HG03442 (cell line): Measurements from ENCODE around the gene MFAP3L.
"Not testable (repeated sequence)": the region's sequence is repeated elsewhere in the genome, so short reads cannot be mapped to it uniquely, and the experiment has no call there.

Experiments
- ATAC-seq: cut with Tn5 transposase; IDR thresholded peaks from one replicate; pipeline ENCODE4 v1.9.1; 2021; ENCODE audit warnings: mild to moderate bottlenecking, moderate library complexity; ENCODE audit not compliant: unreplicated experiment

Gene MFAP3L

DNA sequence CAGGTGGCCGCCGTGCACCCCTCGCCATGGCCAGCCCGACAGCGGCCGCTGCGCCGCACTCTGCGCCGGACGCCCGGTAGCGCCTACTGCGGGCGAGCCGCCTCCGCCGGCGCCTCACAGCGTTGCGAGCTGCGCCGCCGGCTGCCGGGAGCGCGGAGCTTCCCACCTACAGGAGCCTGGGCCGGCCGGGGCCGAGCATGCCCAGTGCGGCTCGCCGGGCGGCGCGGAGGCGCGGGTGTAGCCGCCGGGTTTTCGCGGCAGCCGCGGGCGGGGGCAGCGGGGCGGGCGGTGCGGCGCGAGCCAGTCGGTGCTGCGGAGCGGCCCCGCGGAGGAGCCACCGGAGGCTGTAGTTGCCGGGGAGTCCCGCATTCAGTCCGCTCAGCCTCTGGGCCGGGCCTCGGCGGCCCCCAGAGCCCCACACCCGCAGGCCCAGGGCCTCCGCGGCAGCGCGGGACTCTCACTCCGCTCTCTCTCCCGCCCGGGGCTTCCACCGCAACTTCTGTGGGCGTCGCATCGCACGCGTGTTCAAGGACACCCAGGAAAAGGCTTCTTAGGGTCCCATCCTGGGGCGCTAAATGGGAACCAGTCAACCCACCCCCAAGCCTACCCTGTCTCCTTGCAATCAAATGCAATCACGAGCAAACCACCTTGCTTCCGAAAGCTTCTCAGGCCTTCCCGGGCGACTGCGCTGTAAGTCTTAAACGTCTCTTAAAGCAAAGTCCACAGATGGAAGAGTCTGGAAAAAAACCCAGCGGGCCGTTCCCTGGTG is at the start of gene MFAP3L:
MFAP3L (minus strand) TSS at position 143 of the 769 bp plus-strand sequence. CDS start 20,518 bp downstream, outside the sequence.
- ATAC-seq: peak; percentile 81

DNA sequence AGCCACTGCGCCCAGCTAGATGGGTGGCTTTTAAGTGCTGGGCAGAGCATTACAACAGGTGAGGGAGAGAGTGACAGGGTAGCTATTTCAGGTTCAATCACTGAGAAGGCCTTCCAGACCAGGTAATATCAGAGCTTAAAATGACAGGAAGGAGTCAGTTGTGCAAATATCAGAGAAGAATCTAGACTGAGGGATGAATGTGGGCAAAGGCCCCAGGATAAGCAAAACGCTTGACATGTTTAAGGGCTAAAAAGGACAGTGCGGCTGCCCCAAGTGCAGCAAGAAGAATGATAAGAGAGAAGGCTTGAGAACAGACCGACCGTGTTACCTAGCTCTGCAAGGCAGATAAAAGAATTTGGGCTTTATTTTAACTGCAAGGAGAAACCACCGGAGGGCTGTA is 45.0 kb upstream of the MFAP3L start:
- no peak for ATAC-seq

DNA sequence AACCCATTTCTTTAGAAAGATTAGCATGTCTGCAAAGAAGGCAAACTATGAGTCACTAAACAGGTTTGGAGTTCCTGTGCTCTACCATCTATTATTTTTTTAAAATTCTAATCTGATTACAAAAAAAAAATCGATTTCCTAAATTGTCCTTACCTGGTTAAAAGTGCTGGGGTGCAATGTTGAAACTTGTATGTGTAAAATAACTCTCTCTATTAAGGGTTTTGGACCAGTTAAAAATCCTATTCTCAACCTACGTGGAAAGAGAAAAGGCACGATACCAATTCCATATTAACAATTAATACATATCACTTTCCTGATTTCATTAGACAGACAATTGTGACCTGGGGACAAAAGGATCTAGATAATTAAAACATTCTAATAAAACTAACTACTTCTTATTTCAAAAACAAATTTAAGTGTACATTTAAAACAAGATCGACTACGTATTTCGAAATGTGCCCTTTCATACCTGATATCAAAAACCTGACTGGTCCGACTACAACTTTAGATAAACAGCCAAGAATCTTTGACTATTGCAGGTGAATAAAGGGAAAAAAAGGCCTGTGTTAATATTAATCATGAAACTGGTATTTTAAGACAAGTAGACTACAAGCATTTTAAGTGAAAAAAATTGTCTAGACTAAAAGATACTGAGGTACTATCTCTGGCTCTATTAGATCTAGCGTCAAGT is 42.4 kb upstream of the MFAP3L start:
- no peak for ATAC-seq

DNA sequence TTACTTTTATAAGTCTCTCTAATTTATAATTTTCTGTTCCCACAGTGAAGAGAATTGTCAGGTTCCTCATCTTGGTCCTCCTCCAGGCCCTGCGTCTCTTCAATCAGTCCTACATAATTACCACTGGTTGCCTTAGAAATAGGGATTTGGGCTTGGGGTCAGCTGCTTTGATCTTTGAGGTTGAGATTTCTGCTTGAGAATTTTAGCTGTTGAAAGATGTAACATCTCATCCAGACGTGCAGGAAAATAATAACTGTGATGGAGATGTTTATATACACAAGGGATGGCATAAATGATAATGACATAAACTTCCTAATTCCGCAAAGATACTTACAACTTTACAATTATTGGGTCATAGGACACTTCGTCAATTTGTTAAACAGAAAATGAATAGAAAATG is 33.2 kb upstream of the MFAP3L start:
- no peak for ATAC-seq

DNA sequence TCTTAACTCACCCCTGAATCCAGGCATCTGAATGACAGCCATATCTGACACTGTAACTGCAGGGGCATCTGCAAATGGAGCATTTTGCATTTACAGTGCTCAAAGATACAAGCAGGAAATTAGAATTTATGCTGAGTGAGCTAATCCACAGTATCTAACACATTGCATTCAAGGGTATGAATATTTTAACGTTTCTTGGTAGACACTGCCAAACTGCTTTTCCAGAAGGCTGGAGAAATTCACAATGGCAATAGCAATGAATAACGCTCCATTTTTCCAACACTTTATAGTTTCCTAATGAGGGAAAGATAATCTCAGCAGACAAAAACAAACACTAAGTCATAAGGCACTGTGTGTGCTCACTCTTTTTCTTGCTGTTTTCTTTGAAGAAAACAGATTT is 32.6 kb upstream of the MFAP3L start:
- no peak for ATAC-seq

DNA sequence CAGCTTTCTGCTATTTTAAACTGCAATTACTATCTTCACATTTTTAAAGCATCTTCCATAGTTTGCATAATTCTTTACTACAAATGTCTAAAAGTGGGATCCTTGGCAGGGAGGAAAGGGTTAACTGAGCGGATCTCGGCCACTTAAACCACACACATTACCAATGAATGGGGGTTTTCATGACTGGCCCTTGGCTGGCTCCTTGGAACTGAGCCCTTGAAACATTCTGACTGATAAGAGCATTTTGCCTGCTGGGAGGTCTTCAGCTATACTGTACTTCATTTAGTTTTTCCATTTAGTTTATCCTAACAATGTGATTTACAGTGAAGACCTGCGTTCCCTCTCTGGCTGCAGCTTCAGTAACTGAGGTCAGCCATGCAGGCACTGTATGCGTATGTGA is 31.7 kb upstream of the MFAP3L start:
- no peak for ATAC-seq

DNA sequence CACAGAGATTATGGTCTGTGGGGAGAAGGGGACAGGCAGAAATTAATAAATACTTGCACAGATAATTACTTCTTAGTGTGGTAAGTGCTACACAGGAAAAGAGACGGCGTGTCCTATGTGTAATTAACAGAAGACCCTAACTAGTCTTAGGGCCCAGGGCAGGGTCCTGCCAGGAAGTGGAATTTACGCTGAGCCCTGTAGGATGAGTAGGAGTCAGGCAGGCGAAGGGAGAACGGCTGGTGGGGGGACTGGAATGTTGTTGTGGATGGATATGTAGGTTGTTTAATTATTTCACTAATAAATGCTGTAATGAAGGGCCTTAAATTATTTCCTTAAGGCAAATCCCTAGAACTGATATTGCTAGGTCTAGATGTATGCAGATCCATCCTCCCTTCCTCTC is 26.7 kb upstream of the MFAP3L start:
- ATAC-seq: no peak

DNA sequence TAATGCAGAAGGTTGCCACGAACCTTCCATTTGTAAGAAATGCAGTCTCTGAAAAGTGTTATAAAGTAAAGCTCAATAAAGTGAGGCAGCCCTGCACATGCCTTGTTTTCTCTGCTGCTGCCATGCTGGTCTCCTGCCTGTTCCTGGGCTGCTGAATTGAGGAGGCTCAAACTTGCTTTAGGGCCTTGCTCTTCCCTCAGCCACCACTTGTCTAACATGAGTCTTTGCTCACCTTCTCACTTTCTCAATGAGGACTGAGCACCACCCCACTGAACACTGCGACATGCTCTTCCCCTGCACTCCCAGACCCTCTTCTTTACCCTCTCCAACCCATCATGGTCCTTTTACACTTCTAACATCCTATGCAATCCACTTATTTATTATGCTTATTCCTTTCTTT is 25.2 kb upstream of the MFAP3L start:
- ATAC-seq: no peak

DNA sequence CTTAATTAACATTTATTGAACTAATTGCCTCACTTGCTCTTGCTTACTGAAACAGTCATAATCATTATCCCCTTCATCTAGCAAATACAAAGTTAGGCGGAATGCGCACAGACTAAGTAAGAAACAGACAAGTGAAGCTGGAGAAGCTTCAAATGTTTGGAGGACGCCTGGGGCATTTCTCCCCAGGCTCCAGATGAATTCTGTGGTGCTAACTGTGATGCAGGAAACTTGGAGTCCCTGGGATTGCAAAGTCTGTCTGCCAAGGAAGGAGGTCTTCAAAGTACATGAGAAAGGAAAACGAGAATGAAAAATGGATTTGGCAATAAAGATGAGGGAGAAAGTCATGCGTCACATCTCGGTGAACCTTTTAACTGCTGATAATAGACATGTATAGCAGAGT is 23.6 kb upstream of the MFAP3L start:
- no peak for ATAC-seq

DNA sequence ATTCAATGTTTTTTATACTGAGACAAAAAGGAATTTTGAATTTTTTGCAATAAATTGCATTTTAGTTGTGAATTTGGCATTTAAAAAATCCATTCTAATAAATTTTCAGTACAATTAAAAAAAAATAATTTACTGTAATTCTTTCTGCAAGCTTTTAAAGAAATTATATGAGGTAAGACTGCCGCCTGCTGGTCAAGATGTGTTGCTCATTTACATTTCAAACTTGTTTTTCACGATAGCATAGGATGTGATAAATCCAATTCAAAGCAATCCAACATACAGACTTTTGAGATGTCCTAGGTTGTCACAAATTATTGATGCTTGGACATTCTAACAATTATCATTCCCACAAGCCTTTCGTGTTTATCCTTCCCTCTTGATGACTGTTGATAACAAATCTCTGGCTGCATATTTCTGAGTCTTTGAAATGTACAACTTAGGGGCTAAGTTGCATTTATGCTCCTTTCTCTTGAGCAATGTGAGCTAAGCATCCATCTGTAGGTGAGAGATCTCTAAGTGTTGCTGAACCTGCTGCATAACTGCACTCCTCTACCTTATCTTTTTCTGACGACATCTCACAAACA is 21.7 kb upstream of the MFAP3L start:
- no peak for ATAC-seq

DNA sequence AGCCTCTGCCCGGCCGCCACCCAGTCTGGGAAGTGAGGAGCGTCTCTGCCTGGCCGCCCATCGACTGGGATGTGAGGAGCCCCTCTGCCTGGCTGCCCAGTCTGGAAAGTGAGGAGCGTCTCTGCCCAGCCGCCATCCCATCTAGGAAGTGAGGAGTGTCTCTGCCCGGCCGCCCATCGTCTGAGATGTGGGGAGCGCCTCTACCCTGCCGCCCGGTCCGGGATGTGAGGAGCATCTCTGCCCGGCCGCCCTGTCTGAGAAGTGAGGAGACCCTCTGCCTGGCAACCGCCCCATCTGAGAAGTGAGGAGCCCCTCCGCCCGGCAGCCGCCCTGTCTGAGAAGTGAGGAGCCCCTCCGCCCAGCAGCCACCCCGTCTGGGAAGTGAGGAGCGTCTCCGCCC is 20.0 kb upstream of the MFAP3L start:
- not testable (repeated sequence) for ATAC-seq

DNA sequence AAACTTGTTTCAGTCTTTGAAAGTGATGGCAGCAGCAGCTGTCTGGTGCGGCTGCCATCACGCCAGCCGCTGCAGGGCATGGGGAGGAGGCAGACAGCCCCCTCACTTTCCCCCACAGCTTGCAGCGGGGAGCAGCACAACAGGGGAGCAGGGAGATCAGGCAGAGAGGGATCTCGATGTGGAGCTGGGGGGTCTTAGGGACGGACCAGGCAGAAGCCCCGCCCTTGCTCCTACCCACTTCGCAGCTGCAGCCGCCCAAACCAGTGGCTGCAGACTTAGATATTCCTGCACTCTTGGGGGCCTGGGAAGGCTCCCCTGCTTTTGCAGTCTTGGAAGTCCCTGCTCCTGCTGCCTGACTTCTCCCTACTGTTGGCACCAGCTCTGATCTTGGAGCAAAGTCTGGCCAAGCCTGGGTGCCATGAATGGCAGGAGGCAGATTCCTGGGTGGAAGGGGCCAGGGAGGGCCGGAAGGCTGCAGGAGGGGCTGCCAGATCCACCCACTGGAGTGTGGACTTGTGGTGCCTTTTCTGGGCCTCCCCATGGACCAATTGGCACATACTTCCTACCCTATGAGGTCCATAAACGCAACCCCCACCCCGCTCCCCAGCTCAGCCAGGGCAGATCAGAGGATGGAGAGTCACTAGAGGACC is 14.0 kb upstream of the MFAP3L start:
- no peak for ATAC-seq

DNA sequence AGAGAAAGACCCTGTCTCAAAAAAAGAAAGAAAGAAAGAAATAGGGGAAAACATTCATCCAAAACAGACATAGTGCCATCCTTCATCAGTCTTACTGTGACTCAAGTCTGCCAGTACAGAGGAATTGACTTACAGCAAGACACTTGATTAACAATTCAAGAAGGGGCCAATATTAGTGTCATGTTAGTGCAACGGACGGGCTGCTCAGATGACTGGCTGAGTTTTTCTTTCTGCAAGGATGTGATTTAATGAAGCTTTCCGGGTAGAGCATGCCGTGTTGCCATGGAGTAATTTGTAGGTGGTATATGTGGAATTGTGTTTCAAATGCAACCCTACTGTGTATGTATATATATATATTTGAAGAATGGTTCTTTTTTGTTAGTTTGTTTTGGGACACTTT is 12.6 kb upstream of the MFAP3L start:
- no peak for ATAC-seq

DNA sequence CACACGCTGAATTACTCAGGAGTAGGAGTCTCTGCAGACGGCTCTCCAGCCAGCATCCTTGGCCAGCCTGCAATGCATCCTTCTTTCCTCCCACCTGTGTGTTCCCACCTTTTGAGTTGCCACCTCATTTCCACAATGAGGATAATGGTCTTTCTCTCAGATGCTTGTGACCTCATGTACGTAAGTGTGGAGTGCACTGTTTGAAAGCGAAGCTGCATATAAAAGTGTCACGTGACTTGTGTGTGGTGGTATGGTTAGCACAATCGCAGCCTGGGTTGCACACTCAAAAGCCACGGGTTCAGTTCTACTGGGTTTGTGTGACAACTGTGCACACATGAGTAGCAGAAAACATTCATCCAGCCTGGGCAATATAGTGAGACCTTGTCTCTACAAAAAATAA is 12.0 kb upstream of the MFAP3L start:
- no peak for ATAC-seq

DNA sequence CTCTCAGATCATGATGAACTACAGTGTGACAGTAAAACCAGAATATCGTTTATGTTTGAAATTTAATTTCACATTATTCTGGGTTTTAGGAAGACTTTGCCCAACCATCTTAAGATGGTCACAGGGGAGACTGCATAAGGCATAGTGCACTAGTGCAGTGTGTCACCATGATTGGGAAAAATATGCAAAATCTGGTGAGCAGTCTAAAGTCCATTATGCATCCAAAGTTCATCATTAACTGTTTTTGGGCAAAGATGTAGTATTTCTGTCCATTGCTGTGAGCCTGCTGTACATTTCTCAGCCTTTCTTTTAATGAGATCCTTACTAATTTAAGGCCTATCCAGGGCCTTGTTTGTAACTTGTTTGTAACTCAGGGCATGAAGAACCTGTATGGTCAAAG is 11.3 kb upstream of the MFAP3L start:
- ATAC-seq: no peak

DNA sequence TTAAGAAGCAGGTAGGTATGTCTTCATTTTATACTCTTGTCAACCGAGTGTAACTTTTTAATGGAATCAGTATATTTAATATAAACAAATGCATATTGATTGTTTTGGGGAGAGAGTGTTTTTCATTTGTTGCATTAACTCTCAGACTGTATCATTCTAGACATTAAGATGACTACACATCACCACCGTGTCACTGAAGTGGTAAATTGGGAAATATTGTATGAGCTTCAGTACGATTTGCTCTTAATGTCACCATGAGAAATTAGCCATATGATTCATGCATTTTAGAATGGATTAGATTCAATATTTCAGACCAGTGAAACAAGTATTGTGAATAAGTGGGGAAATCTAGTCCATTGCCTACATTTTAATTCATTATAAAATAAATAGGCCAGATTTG is 9.7 kb upstream of the MFAP3L start:
- ATAC-seq: no peak

DNA sequence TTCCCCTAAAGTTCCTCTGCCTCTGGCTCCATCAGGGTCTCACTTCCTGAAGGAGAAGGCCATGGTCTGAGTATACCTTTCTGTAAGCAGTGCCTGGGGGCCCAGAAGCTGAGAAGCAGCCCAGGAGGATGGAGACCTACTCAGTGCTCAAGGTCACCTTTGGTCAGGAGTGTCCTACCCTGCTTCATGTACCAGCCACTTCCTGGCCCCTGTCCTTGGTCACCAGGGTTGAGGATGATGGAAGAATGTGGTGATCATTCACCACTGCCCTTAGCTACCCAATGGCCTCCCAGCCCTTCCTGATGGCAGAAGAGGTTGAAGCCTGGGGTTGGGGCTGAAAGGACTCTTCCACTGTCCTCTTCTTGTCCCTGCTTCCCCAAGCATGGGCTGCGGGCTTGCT is 9.0 kb upstream of the MFAP3L start:
- no peak for ATAC-seq

DNA sequence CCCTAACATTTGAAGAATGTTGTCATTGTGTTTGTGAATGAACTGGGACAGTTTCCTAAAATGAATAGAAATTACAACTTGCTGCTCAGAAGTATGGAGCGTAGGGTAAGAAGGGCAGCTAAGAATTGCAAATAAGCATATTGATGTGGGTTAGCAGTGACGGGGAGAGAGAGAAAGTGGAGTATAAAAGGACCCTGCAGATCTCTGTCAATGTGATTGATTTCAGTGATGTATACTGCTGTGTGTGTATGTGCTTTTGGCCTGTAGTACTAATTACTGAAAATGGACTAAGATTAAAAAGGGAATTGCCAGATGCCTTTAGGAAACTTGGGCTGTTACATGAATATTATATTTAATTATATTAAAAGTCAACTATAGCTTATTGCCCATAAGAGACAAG is 7.8 kb upstream of the MFAP3L start:
- no peak for ATAC-seq

DNA sequence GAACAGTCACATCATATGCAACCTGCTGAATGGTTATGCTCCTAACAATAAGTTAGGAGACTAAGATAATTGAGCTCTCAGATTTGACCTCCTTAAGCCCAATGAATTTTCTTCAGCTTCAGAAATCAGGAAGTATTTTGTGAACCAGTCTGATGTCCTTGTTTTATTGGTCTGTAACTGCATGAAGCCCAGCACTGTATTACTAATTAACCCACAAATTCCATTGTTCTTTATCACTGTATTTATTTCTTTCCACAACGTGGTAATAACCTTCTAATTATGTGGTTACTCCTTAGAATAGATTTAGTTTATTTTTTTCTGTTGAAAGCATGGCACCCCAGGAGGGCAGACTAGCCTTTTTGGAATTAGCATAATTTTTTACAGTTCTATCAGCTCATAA is 3.9 kb upstream of the MFAP3L start:
- no peak for ATAC-seq

DNA sequence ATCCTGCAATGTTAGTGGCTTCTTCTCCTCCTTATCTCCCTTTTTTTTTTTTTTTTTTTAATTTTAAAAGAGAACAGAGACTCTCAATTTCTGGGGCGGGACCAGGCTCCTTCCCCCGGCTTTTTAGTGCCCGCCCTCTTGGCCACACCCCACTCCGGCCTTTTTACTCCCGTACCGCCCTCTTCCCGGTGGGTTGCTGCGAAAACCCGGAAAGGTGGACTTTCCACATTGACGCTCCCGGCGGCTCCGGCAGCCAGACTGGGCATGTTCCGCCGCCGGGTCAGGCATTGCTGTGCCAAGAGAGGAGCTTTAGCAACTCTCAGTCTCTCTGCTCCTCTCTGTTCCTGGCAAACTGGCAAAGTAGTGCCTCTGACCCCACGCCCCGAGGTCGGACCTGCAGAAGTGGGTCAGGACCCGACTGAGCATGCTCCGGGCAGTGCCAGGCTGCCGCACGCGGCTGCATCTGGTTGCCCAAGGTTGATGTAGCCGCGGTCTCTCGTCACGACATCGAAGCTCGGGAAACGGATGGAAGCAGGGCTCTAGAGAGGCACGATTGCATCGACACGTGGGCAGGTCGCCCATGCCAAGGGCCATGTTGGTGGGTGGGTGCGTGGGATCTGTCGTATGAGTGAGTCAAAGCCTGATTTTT is 1.1 kb upstream of the MFAP3L start:
- ATAC-seq: peak; percentile 66

DNA sequence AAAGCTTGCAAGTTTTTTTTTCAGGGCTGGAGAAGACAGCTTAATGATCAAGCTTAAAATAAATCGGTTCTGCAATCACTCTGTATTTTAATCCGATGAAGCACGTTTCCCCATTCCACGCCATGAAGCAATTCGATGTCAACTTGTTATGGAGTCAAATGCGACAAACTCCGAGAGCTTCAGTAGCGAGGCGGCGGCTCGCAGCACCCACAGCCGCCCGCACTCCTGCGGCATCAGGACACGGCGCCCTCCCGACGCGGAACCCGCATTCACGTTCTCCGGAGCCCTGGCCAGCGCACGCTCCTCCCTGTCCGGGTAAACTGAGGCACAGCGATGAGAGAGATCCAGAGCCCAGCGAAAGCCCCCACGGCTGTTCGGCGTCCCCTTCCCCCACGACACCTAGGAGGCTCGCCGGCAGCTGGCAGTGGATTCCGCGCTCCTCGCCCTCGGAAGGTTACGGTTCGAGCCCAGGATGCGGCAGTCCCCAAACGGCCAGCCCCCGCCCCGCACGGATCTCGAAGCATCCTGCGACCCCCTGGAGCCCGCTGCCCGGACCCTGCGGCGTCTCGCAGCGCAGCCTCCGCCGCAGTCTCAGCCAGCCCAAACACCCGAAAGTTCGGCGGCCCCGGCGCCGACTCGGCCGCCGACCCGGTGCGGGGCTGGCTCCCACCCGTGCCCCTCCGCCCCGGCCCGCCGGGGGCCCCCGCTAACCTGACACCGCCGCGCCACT is 507 bp downstream of the MFAP3L start:
- no peak for ATAC-seq
